Loucy (cell line): Measurements from ENCODE around the gene PSMB2.
A peak's percentile ranks its signal among the peaks of the same experiment; 100 is the strongest.

Source experiments
- H2AFZ ChIP-seq: fragments of 200-600 bp; sonication (generic); 2 replicates; pipeline ENCODE4 v1.6.0; 2016; ENCODE audit warnings: antibody characterized with exemption, mild to moderate bottlenecking, low read length, moderate library complexity
- H3F3A ChIP-seq: fragments of 200-600 bp; 2 replicates; pipeline ENCODE4 v1.6.0; 2016; ENCODE audit warnings: antibody characterized with exemption, low read depth, mild to moderate bottlenecking
- H3K27me3 ChIP-seq: fragments of 200-600 bp; sonication (generic); 2 replicates; pipeline ENCODE4 v1.6.1; 2014; ENCODE audit warnings: low read length, mild to moderate bottlenecking; ENCODE audit not compliant: insufficient read depth, poor library complexity, severe bottlenecking
- H3K36me3 ChIP-seq: fragments of 200-600 bp; sonication (generic); 2 replicates; pipeline ENCODE4 v1.6.1; 2016; ENCODE audit warnings: low read length; ENCODE audit not compliant: insufficient read depth
- H3K4me1 ChIP-seq: fragments of 200-600 bp; sonication (generic); 2 replicates; pipeline ENCODE4 v1.5.1; 2014; ENCODE audit warnings: low read length, mild to moderate bottlenecking; ENCODE audit not compliant: insufficient read depth, poor library complexity, severe bottlenecking
- H3K4me2 ChIP-seq: fragments of 200-600 bp; sonication (generic); 2 replicates; pipeline ENCODE4 v1.6.0; 2014; ENCODE audit warnings: antibody characterized with exemption, low read length, low read depth, mild to moderate bottlenecking; ENCODE audit not compliant: poor library complexity, severe bottlenecking
- H3K4me3 ChIP-seq: fragments of 200-600 bp; sonication (generic); 2 replicates; pipeline ENCODE4 v1.5.1; 2014; ENCODE audit warnings: low read length, mild to moderate bottlenecking, mixed read lengths; ENCODE audit not compliant: poor library complexity, severe bottlenecking
- H3K79me2 ChIP-seq: fragments of 200-600 bp; sonication (generic); 2 replicates; pipeline ENCODE4 v1.6.1; 2014; ENCODE audit warnings: low read length; ENCODE audit not compliant: insufficient read depth
- H3K9ac ChIP-seq: fragments of 200-600 bp; sonication (generic); 2 replicates; pipeline ENCODE4 v1.6.0; 2014; ENCODE audit warnings: mild to moderate bottlenecking, low read depth, low read length, moderate library complexity; ENCODE audit not compliant: poor library complexity, severe bottlenecking
- H3K9me2 ChIP-seq: fragments of 200-600 bp; sonication (generic); replicated peaks from 2 replicates; pipeline ENCODE4 v1.6.1; 2016; ENCODE audit warnings: low read depth, low read length, mixed read lengths
- H3K9me3 ChIP-seq: fragments of 200-600 bp; sonication (generic); 2 replicates; pipeline ENCODE4 v1.6.1; 2014; ENCODE audit warnings: mild to moderate bottlenecking, antibody characterized with exemption, low read length, low read depth; ENCODE audit not compliant: insufficient read depth
- H4K20me1 ChIP-seq: fragments of 200-600 bp; sonication (generic); 2 replicates; pipeline ENCODE4 v1.6.0; 2014; ENCODE audit warnings: antibody characterized with exemption, low read length, mild to moderate bottlenecking; ENCODE audit not compliant: insufficient read depth, poor library complexity, severe bottlenecking
- EZH2phosphoT487 ChIP-seq: fragments of 200-600 bp; IDR thresholded peaks from 2 replicates; pipeline ENCODE4 v1.6.1; 2018; ENCODE audit warnings: antibody characterized with exemption, mild to moderate bottlenecking, moderate library complexity, borderline replicate concordance
- TF ChIP-seq, protein P1 (sequence below): fragments of 200-600 bp; sonication (generic); conservative IDR thresholded peaks from 2 replicates; pipeline ENCODE4 v1.5.1; 2014; ENCODE audit warnings: mild to moderate bottlenecking, antibody characterized with exemption, low read length

PSMB2 gene

GRCh38 chr1:35557611-35558373 is 83.5 kb downstream of the PSMB2 start, which contains the start of gene NCDN:
Gene NCDN (plus strand): TSS chr1:35557799. CDS start chr1:35558191, 392 bp downstream.
- Histone ChIP-seq H3K9me3 (no peaks in the 10 kb centered on the region), H3K4me1 (peaks cover 53% of the 10 kb centered on the region), H3K36me3 (no peaks in the 10 kb centered on the region), H3K27me3 (no peaks in the 10 kb centered on the region), H3K79me2 (peaks cover 64% of the 10 kb centered on the region), H3F3A (no peaks in the 10 kb centered on the region), H3K4me2 (peak within 1 kb of the TSS; percentile 95), H4K20me1 (peaks cover 18% of the 10 kb centered on the region), H3K9ac (peak within 1 kb of the TSS; percentile 86), H3K9me2 (no peaks in the 10 kb centered on the region), H2AFZ (peak within 1 kb of the TSS; percentile 99), H3K4me3 (peak within 1 kb of the TSS; percentile 81)
- TF ChIP-seq, protein P1, sequence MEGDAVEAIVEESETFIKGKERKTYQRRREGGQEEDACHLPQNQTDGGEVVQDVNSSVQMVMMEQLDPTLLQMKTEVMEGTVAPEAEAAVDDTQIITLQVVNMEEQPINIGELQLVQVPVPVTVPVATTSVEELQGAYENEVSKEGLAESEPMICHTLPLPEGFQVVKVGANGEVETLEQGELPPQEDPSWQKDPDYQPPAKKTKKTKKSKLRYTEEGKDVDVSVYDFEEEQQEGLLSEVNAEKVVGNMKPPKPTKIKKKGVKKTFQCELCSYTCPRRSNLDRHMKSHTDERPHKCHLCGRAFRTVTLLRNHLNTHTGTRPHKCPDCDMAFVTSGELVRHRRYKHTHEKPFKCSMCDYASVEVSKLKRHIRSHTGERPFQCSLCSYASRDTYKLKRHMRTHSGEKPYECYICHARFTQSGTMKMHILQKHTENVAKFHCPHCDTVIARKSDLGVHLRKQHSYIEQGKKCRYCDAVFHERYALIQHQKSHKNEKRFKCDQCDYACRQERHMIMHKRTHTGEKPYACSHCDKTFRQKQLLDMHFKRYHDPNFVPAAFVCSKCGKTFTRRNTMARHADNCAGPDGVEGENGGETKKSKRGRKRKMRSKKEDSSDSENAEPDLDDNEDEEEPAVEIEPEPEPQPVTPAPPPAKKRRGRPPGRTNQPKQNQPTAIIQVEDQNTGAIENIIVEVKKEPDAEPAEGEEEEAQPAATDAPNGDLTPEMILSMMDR, result no peak
- no peak for TF ChIP-seq EZH2phosphoT487

DNA sequence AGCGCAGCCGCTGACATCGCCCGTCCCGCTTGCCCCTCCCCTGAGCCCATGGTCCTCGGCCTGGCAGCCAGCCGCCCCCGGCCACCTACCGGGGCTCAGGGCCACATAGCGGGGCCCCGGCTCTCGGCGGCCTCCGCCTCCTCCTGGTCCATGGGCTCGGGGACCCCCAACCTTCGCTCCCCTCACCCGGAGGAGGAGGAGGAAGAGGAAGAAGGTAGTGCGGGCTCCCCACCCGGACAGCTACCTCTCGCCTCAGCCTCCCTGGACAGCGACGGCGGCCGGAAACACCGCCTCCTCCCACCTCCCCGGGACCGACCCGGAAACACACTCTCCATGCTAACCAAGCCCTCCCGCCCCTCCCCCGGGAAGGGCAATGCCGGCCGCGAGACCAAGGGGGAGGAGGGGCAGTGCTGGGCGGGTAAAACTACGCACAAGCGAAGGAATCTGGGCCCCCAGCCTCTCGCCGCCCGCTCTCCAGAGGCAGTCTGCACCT is 84.2 kb downstream of the PSMB2 start, which contains the start of gene KIAA0319L:
TSS of gene KIAA0319L (minus strand) at position 286 of the 493 bp plus-strand sequence. CDS start 2,912 bp downstream, outside the sequence.
- Histone ChIP-seq H3K9ac (peak within 1 kb of the TSS; percentile 86), H3K9me2 (no peaks in the 10 kb centered on the region), H3K4me1 (peaks cover 47% of the 10 kb centered on the region), H3K27me3 (no peaks in the 10 kb centered on the region), H3F3A (no peaks in the 10 kb centered on the region), H3K9me3 (no peaks in the 10 kb centered on the region), H3K4me2 (peak within 1 kb of the TSS; percentile 95), H4K20me1 (peaks cover 18% of the 10 kb centered on the region), H2AFZ (peak within 1 kb of the TSS; percentile 99), H3K79me2 (peaks cover 63% of the 10 kb centered on the region), H3K36me3 (peaks cover 4% of the 10 kb centered on the region; the same call in 1 of the 2 replicates), H3K4me3 (peak within 1 kb of the TSS; percentile 81)
- no peak for TF ChIP-seq EZH2phosphoT487

DNA sequence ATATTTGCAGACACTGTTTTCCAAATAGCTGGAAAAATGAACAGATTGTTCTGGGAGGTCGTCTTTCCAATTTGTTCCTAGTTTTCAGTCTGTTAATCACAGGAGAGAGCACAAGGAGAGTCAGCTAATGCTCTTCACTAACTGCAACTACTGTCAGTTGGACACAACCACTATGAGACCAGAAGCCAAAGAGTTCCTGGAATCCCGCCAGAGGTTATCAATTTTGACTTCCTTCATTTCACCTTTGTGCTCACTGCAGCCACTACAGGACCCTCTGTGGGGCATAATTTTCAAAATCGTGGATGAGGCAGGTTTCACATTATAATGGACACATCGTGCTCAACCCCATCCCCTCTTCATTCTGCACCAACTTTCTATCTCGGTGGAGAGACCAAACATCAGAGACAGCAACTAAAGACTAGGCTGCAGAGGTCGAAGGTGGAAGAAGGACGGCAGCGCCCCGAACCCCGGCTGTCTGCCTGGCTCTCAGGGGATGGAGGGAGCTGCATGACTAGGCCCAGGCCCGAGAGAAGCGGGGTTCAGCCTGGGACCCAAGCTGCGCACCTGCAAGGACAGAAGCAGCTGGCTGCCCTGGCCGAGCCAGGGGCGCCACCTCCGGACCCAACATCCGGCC is 84.7 kb downstream of the PSMB2 start:
- H3K9ac ChIP-seq, result peak overlapping the region; percentile 86
- no peaks in the 10 kb centered on the region for H3F3A ChIP-seq
- peaks cover 58% of the 10 kb centered on the region for H3K79me2 ChIP-seq
- H3K9me3 ChIP-seq, result no peaks in the 10 kb centered on the region
- H3K27me3 ChIP-seq, result no peaks in the 10 kb centered on the region
- H3K4me3 ChIP-seq, result peak overlapping the region; percentile 81
- TF ChIP-seq, protein P1, result no peak
- TF ChIP-seq EZH2phosphoT487, result no peak
- peak overlapping the region; percentile 88 for H3K4me2 ChIP-seq
- no peaks in the 10 kb centered on the region for H3K9me2 ChIP-seq
- H2AFZ ChIP-seq, result peak overlapping the region; percentile 99
- H3K4me1 ChIP-seq, result peaks cover 41% of the 10 kb centered on the region
- peaks cover 5% of the 10 kb centered on the region; the same call in 1 of the 2 replicates for H3K36me3 ChIP-seq
- H4K20me1 ChIP-seq, result peaks cover 18% of the 10 kb centered on the region
